GM12801 (cell line): ENCODE data around the gene FAM171A2.

Experiments
- CTCF ChIP-seq: IDR thresholded peaks from one replicate; pipeline ENCODE4 v1.5.1; 2011; ENCODE audit warnings: control low read depth; ENCODE audit not compliant: insufficient read length; ENCODE audit errors: extremely low read depth

The FAM171A2 gene

GRCh38 chr17:44386182-44386525 is 22.5 kb upstream of the FAM171A2 start:
- TF ChIP-seq CTCF, result no peak

GRCh38 chr17:44385287-44386181 is 21.9 kb upstream of the FAM171A2 start:
- TF ChIP-seq CTCF, result no peak

GRCh38 chr17:44384823-44385286 is 21.2 kb upstream of the FAM171A2 start:
- no peak for TF ChIP-seq CTCF

- no peak for TF ChIP-seq CTCF
Measured at GRCh38 chr17:44384281-44384822, 20.7 kb upstream of the FAM171A2 start.

- TF ChIP-seq CTCF, result no peak
Measured at GRCh38 chr17:44383861-44384260, 20.2 kb upstream of the FAM171A2 start.

- TF ChIP-seq CTCF, result no peak
Measured at GRCh38 chr17:44383363-44383762, 19.7 kb upstream of the FAM171A2 start.

- TF ChIP-seq CTCF, result no peak
Measured at GRCh38 chr17:44382917-44383316, 19.3 kb upstream of the FAM171A2 start.
